ENCODE measurements around the gene SDS. TPM values are rescaled to one million over a fixed set of nuclear protein-coding genes. Genes with fewer than 3 reads are reported as not detected.
A peak's percentile ranks its signal among the peaks of the same experiment; 100 is the strongest.

SDS gene
- polyA plus RNA-seq, 1 donor from 2014 or later, result not detected

DNA sequence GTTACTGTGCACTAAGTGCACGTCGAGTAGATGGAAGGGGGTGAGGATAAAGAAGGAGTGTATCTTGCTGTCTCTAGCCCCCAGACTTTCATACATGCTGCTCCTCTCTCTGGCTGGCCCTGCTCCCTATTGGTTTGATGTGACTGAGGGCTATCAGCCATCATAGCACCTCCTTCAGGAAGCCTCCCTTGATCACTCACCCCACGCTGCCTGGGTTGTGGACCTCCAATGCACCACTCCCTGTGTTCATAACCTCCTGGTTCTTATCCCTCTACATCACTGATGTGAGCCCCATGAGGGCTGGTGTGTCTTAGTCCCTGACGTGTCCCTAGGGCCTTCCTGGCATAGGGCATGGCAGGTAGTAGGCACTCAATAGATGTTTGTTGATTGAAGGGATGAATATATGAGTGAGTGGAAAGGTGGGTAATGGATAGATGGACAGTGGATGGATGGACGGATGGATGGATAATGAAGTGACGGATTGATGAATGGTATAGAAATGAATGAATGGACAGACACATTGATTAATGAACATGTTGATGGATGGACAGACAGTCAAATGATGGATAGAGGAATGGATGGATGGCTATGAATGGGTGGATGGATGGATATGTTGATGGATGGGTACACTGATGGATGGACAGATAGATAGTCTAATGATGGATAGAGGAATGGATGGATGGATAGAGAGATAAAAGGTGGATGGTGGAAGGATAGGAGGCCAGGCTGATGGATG is 33.5 kb upstream of the SDS start:
- Mint-ChIP-seq H3K27me3 (peaks cover 22% of the 10 kb centered on the region), H3K27ac (no peak overlapping the region), H3K4me3 (no peak overlapping the region), H3K36me3 (no peaks in the 10 kb centered on the region), H3K4me1 (no peaks in the 10 kb centered on the region), H3K9me3 (peaks cover 0 to under 1% (median 0%) of the 10 kb centered on the region in 3 donors)

DNA sequence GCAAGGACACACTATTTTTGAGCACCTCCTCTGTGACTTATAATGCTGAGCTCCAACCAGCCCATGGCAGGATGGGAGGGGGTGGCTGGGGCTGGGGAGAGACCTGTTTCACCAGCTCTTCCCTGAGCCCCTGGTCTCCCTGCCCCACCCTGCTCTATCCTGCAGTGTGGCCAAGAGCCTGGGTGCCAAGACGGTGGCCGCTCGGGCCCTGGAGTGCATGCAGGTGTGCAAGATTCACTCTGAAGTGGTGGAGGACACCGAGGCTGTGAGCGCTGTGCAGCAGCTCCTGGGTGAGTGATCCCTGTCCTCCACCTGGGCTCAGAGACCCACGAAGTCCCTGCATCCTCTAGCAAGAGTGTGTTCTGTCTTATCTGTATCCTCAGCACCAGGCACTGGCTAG is 32.9 kb upstream of the SDS start:
- H3K4me3 Mint-ChIP-seq, result no peak overlapping the region

GRCh38 chr12:113435367-113435766 is 31.7 kb upstream of the SDS start:
- no peaks in the 10 kb centered on the region for H3K4me1 Mint-ChIP-seq

More for the DNA sequence above, 32.9 kb upstream of the SDS start:
- Mint-ChIP-seq H3K27ac (no peak overlapping the region), H3K27me3 (peaks cover 19% of the 10 kb centered on the region), H3K36me3 (no peaks in the 10 kb centered on the region), H3K9me3 (peaks cover 0 to 2% (median 0%) of the 10 kb centered on the region in 3 donors), H3K4me1 (no peaks in the 10 kb centered on the region)

DNA sequence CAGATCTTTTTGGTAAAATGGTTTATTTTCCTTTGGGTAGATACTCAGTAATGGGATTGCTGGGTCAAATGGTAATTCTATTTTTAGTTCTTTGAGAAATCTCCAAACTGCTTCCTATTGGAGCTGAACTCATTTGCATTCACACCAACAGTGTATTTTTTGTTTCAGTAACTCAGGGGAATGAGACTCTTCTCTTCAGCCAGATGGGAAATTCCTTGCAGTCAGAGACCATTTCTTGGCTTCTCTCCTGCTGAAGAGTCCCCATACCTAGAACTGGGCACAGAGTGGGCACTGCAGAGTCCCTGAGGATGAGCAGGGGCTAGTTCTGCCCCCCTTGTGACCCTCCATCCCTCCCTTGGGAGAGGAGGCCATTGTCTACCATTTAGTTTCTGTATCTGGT is 29.3 kb upstream of the SDS start:
- Mint-ChIP-seq H3K27me3 (peaks cover 23% of the 10 kb centered on the region), H3K4me3 (no peak overlapping the region), H3K36me3 (no peaks in the 10 kb centered on the region), H3K9me3 (peaks cover 2 to 7% (median 6%) of the 10 kb centered on the region in 3 donors), H3K27ac (no peak overlapping the region), H3K4me1 (no peaks in the 10 kb centered on the region)

More at GRCh38 chr12:113435367-113435766, 31.7 kb upstream of the SDS start:
- Mint-ChIP-seq H3K4me3 (no peak overlapping the region), H3K27ac (no peak overlapping the region), H3K9me3 (peaks cover 1 to 2% (median 1%) of the 10 kb centered on the region in 3 donors), H3K36me3 (no peaks in the 10 kb centered on the region), H3K27me3 (peaks cover 22% of the 10 kb centered on the region)

DNA sequence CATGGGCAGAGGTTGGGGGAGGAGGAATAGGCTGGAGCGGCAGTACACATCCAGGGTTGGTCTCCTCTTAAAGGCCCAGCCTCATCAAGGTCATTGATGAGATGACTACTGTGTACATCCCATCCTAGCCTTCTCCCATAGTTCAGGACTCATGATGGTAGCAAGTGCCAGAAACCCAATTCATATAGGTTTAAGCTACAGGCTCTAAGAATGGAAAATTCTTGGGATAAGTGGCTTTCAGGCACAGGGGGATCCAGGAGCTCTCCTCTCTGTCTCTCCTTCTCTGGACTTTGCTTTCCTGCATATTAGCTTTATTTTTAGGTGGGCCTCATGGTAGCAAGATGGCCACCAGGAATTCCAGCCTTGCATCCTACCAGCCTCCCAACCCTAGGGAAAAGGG is 24.8 kb upstream of the SDS start:
- Mint-ChIP-seq H3K36me3 (no peaks in the 10 kb centered on the region), H3K4me3 (no peak overlapping the region), H3K4me1 (peaks cover 0 to 7% (median 2%) of the 10 kb centered on the region in 3 donors), H3K27ac (no peak overlapping the region), H3K9me3 (peaks cover 2 to 7% (median 6%) of the 10 kb centered on the region in 3 donors), H3K27me3 (peaks cover 42% of the 10 kb centered on the region)

DNA sequence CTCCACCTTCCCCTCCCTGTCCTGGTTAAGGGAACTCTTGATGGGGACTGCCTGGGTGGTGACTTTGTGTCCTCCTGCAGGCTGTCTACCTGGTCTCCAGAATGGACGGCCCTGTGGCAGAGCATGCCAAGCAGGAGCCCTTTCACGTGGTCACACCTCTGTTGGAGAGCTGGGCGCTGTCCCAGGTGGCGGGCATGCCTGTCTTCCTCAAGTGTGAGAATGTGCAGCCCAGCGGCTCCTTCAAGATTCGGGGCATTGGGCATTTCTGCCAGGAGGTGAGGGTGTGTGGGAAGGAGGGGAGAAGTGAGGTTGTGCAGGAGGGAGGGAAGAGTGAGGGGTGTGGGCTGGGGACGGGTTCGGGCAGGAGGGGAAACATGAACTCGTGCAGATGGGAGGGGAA is 24.2 kb upstream of the SDS start:
- no peak overlapping the region for H3K4me3 Mint-ChIP-seq
- no peak overlapping the region for H3K27ac Mint-ChIP-seq
- peaks cover 2 to 7% (median 6%) of the 10 kb centered on the region in 3 donors for H3K9me3 Mint-ChIP-seq
- H3K27me3 Mint-ChIP-seq, result peaks cover 37% of the 10 kb centered on the region
- no peaks in the 10 kb centered on the region for H3K36me3 Mint-ChIP-seq
- H3K4me1 Mint-ChIP-seq, result peaks cover 0 to 7% (median 3%) of the 10 kb centered on the region in 3 donors

GRCh38 chr12:113425960-113426453 is 22.3 kb upstream of the SDS start:
- peaks cover 0 to 7% (median 6%) of the 10 kb centered on the region in 3 donors for H3K9me3 Mint-ChIP-seq
- H3K4me3 Mint-ChIP-seq, result peak overlapping the region in 1 of 4 donors; percentile 17
- peaks cover 8 to 13% (median 10%) of the 10 kb centered on the region in 3 donors for H3K4me1 Mint-ChIP-seq
- H3K36me3 Mint-ChIP-seq, result no peaks in the 10 kb centered on the region
- H3K27ac Mint-ChIP-seq, result peak overlapping the region in 1 of 3 donors; percentile 67
- peaks cover 32% of the 10 kb centered on the region for H3K27me3 Mint-ChIP-seq

- no peaks in the 10 kb centered on the region for H3K36me3 Mint-ChIP-seq
- H3K4me1 Mint-ChIP-seq, result peaks cover 8 to 13% (median 10%) of the 10 kb centered on the region in 3 donors
- H3K4me3 Mint-ChIP-seq, result no peak overlapping the region
- peaks cover 0 to 4% (median 3%) of the 10 kb centered on the region in 3 donors for H3K9me3 Mint-ChIP-seq
- no peak overlapping the region for H3K27ac Mint-ChIP-seq
- H3K27me3 Mint-ChIP-seq, result peaks cover 25% of the 10 kb centered on the region
Observed at GRCh38 chr12:113424915-113425823, 21.5 kb upstream of the SDS start.

DNA sequence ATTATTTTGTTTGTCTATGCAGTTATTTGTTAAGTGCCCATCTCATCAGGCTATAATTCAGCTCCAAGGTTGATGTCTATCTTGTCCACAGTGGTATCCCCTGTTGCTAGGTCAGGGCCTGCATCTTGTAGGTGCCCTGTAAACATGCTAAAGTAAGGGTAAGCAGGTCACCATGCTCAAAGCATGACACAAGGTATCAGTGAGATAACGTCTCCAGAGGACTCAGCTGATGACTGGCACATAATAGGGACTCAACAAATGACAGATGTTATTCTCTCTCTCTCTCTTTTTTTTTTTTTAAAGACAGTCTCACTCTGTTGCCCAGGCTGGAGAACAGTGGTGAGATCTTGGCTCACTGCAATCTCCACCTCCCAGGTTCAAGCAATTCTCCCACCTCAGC is 20.8 kb upstream of the SDS start:
- no peak overlapping the region for H3K4me3 Mint-ChIP-seq
- H3K27me3 Mint-ChIP-seq, result peaks cover 24% of the 10 kb centered on the region
- H3K36me3 Mint-ChIP-seq, result no peaks in the 10 kb centered on the region
- H3K4me1 Mint-ChIP-seq, result peaks cover 8 to 13% (median 10%) of the 10 kb centered on the region in 3 donors
- no peaks in the 10 kb centered on the region for H3K9me3 Mint-ChIP-seq
- H3K27ac Mint-ChIP-seq, result peak overlapping the region in 1 of 3 donors; percentile 0

- peaks cover 22% of the 10 kb centered on the region for H3K27me3 Mint-ChIP-seq
- H3K4me3 Mint-ChIP-seq, result no peak overlapping the region
- H3K9me3 Mint-ChIP-seq, result no peaks in the 10 kb centered on the region
- peaks cover 8 to 13% (median 10%) of the 10 kb centered on the region in 3 donors for H3K4me1 Mint-ChIP-seq
- H3K27ac Mint-ChIP-seq, result no peak overlapping the region
- H3K36me3 Mint-ChIP-seq, result no peaks in the 10 kb centered on the region
Observed at GRCh38 chr12:113422886-113423669, 19.4 kb upstream of the SDS start.

- H3K27me3 Mint-ChIP-seq, result peaks cover 14% of the 10 kb centered on the region
- H3K36me3 Mint-ChIP-seq, result no peaks in the 10 kb centered on the region
- peak within 1 kb of the TSS in 2 of 4 donors; percentile 80 to 87 for H3K4me3 Mint-ChIP-seq
- H3K4me1 Mint-ChIP-seq, result peaks cover 8 to 13% (median 10%) of the 10 kb centered on the region in 3 donors
- H3K27ac Mint-ChIP-seq, result peak within 1 kb of the TSS in 1 of 3 donors; percentile 83
- H3K9me3 Mint-ChIP-seq, result no peaks in the 10 kb centered on the region
Observed at GRCh38 chr12:113422030-113422885, 18.6 kb upstream of the SDS start, which contains the start of gene SDSL. TSS of gene SDSL (plus strand) at chr12:113422380. CDS start at chr12:113427983, 5,603 bp downstream.

DNA sequence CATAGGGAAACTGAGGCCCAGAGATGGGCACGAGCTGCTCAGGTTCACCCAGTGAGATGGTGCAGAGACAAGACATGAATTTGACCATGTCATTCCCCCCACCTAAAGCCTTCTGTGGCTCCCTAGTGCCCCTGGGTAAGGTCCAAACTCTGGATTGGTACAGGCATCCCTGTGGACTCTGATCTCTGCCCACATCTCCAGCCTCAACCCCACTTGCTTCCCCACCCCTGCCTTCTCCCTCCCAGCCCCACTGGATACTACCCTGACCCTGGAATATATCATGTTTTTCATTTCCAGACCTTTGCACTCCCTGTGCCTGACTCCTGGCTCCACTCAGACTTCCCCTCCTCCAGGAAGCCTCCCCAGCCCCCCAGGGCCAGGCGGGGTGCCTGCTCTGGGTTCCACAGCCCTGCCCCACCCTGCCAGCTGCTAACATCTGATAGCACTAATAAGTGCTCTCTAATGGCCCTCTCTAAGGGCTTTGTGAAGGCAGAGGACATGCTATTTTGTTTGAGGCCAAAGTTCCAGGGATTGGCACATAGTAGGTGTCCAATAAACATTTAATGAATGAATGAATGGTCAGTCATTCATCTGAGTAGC is 17.4 kb upstream of the SDS start:
- Mint-ChIP-seq H3K36me3 (no peaks in the 10 kb centered on the region), H3K4me1 (peaks cover 8 to 12% (median 10%) of the 10 kb centered on the region in 3 donors), H3K27me3 (peaks cover 8% of the 10 kb centered on the region), H3K9me3 (no peaks in the 10 kb centered on the region), H3K4me3 (no peak overlapping the region), H3K27ac (no peak overlapping the region)

DNA sequence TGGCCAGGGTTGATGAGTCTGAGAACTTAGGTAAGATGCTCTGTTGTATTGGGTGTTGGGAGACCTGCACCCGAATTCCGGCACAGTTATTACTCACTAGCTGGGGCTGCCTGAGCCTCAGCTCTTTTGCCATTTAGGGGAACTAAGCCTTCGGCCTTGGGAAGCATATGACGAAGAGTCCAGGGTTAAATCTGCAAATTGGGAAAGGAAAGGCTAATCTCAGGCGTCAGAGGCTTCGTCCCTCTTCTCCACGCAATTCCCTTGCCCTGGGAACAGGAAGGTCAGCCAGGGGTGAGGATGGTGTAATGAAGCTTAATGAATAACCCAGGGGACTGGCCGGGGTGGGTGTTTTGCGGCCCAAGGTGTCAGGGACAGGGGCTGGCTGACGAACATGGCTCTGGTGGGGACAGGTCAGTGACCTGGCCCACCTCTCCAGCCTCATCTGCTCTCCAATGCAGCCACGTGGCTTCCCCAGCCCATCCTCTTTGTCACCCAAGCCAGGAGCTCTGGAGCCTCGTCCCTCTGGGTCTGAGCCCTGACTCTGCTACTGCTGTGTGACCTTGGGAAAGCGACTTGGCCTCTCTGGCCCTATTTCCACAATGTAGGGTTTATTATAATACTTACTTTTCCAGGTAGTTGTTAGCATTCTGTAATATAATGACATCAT is 14.7 kb upstream of the SDS start:
- Mint-ChIP-seq H3K36me3 (peaks cover 2% of the 10 kb centered on the region), H3K9me3 (no peaks in the 10 kb centered on the region), H3K27me3 (peaks cover 2% of the 10 kb centered on the region), H3K4me3 (no peak overlapping the region), H3K27ac (no peak overlapping the region), H3K4me1 (peaks cover 8 to 14% (median 12%) of the 10 kb centered on the region in 3 donors)
